Measurements from ENCODE around the gene CPT2. TPM values are rescaled to one million over a fixed set of nuclear protein-coding genes. Genes with fewer than 3 reads are reported as not detected.

The CPT2 gene
- 27.5 TPM for total RNA-seq

GRCh38 chr1:53196485-53197290, at the start of gene CPT2:
Gene CPT2, plus strand, starts transcription at chr1:53196824. Its CDS starts 120 bp downstream, at chr1:53196944.

GRCh38 chr1:53220171-53220961, 23.7 kb downstream of the CPT2 start, which contains the start of gene CZIB:
Gene CZIB, minus strand, starts transcription at chr1:53220634. Its CDS starts 59 bp downstream, at chr1:53220575.

GRCh38 chr1:53238197-53239155, 41.9 kb downstream of the CPT2 start, which contains the start of gene MAGOH:
Gene MAGOH, minus strand, starts transcription at chr1:53238518. Its CDS starts 70 bp downstream, at chr1:53238448.

Other genes with a start within 250 kb of the CPT2 start
- gene PODN, start 134.6 kb upstream of the CPT2 start, total RNA-seq = 6.5 TPM
- gene SLC1A7, start 54.2 kb upstream of the CPT2 start, total RNA-seq = 0.23 TPM
- 38.0 TPM for gene CZIB, start 23.8 kb downstream of the CPT2 start, total RNA-seq
- gene MAGOH, start 41.7 kb downstream of the CPT2 start, total RNA-seq = 56.9 TPM
- 5.4 TPM for gene LRP8, start 131.2 kb downstream of the CPT2 start, total RNA-seq